SW 1271 (cell line): ENCODE data around the gene BCL3.
A peak's percentile ranks its signal among the peaks of the same experiment; 100 is the strongest.
"Not testable (repeated sequence)": the region's sequence is repeated elsewhere in the genome, so short reads cannot be mapped to it uniquely, and the experiment has no call there.

ENCODE experiments used
- DNase-seq, 2 experiments: peaks; one replicate each; lab custom pipeline; 2025; lab: John Stamatoyannopoulos, UW

BCL3 gene

GRCh38 chr19:44721369-44721768 lies 27.1 kb upstream of the BCL3 start:
- not testable (repeated sequence) for DNase-seq

GRCh38 chr19:44722131-44723121 lies 26.1 kb upstream of the BCL3 start:
- DNase-seq, result no peak

- DNase-seq, result no peak
Measured at GRCh38 chr19:44723299-44723951, 25.1 kb upstream of the BCL3 start.

GRCh38 chr19:44723952-44724319 lies 24.6 kb upstream of the BCL3 start:
- DNase-seq, result peak in 1 of 2 experiments; percentile 69

- no peak for DNase-seq
Measured at GRCh38 chr19:44725251-44725650, 23.3 kb upstream of the BCL3 start.

- no peak for DNase-seq
Measured at GRCh38 chr19:44725684-44726083, 22.8 kb upstream of the BCL3 start.

- no peak for DNase-seq
Measured at GRCh38 chr19:44726465-44726864, 22.0 kb upstream of the BCL3 start.

- DNase-seq, result no peak
Measured at GRCh38 chr19:44728178-44728577, 20.3 kb upstream of the BCL3 start.

GRCh38 chr19:44729516-44730033 lies 18.9 kb upstream of the BCL3 start:
- DNase-seq, result no peak

- no peak for DNase-seq
Measured at GRCh38 chr19:44731081-44731480, 17.4 kb upstream of the BCL3 start.

GRCh38 chr19:44731622-44732021 lies 16.9 kb upstream of the BCL3 start:
- no peak for DNase-seq

- no peak for DNase-seq
Measured at GRCh38 chr19:44732235-44733014, 16.1 kb upstream of the BCL3 start.

GRCh38 chr19:44734357-44734756 lies 14.2 kb upstream of the BCL3 start:
- no peak for DNase-seq

- no peak for DNase-seq
Measured at GRCh38 chr19:44735011-44735410, 13.5 kb upstream of the BCL3 start.

GRCh38 chr19:44737238-44738071 lies 11.1 kb upstream of the BCL3 start:
- no peak for DNase-seq

GRCh38 chr19:44738136-44738535 lies 10.4 kb upstream of the BCL3 start:
- DNase-seq, result no peak

- no peak for DNase-seq
Measured at GRCh38 chr19:44738603-44739558, 9.6 kb upstream of the BCL3 start.

GRCh38 chr19:44740351-44740824 lies 8.1 kb upstream of the BCL3 start:
- DNase-seq, result no peak

- DNase-seq, result no peak
Measured at GRCh38 chr19:44741258-44741731, 7.2 kb upstream of the BCL3 start.

GRCh38 chr19:44741841-44742329 lies 6.6 kb upstream of the BCL3 start:
- DNase-seq, result peak; percentile 85 to 93
